ENCODE results near the gene FBXO21.
A peak's percentile ranks its signal among the peaks of the same experiment; 100 is the strongest.
"Not testable (repeated sequence)": the region's sequence is repeated elsewhere in the genome, so short reads cannot be mapped to it uniquely, and the experiment has no call there.

FBXO21 gene

GRCh38 chr12:117190210-117190781 lies at the start of gene FBXO21:
TSS of gene FBXO21 (minus strand) at chr12:117190470. CDS start at chr12:117190456, 14 bp downstream.
- DNase-seq = peak; percentile 88 to 91

GRCh38 chr12:117236456-117237001 lies 46.3 kb upstream of the FBXO21 start:
- peak; percentile 25 to 68 for DNase-seq

GRCh38 chr12:117235261-117235660 lies 45.0 kb upstream of the FBXO21 start:
- DNase-seq = no peak

- no peak for DNase-seq
These were observed 44.2 kb upstream of the FBXO21 start for GRCh38 chr12:117234441-117234840.

GRCh38 chr12:117231750-117232149 lies 41.5 kb upstream of the FBXO21 start:
- no peak for DNase-seq

GRCh38 chr12:117228239-117228638 lies 38.0 kb upstream of the FBXO21 start:
- DNase-seq = no peak

GRCh38 chr12:117227000-117227653 lies 36.9 kb upstream of the FBXO21 start:
- no peak for DNase-seq

GRCh38 chr12:117226505-117226904 lies 36.2 kb upstream of the FBXO21 start:
- DNase-seq = no peak

GRCh38 chr12:117225179-117225578 lies 34.9 kb upstream of the FBXO21 start:
- DNase-seq = no peak

GRCh38 chr12:117220947-117221346 lies 30.7 kb upstream of the FBXO21 start:
- DNase-seq = not testable (repeated sequence)

GRCh38 chr12:117218149-117218548 lies 27.9 kb upstream of the FBXO21 start:
- DNase-seq = no peak

- DNase-seq = no peak
These were observed 26.4 kb upstream of the FBXO21 start for GRCh38 chr12:117216686-117217085.

- DNase-seq = no peak
These were observed 24.5 kb upstream of the FBXO21 start for GRCh38 chr12:117214797-117215196.

- DNase-seq = no peak
These were observed 23.1 kb upstream of the FBXO21 start for GRCh38 chr12:117213295-117213808.

GRCh38 chr12:117212563-117213190 lies 22.4 kb upstream of the FBXO21 start:
- peak; percentile 60 to 69 for DNase-seq

- no peak for DNase-seq
These were observed 20.1 kb upstream of the FBXO21 start for GRCh38 chr12:117210266-117210918.

GRCh38 chr12:117209626-117210025 lies 19.4 kb upstream of the FBXO21 start:
- no peak for DNase-seq

- no peak for DNase-seq
These were observed 18.7 kb upstream of the FBXO21 start for GRCh38 chr12:117208811-117209455.

- DNase-seq = no peak
These were observed 17.9 kb upstream of the FBXO21 start for GRCh38 chr12:117208206-117208605.

- DNase-seq = no peak
These were observed 17.4 kb upstream of the FBXO21 start for GRCh38 chr12:117207675-117208074.

- no peak for DNase-seq
These were observed 12.3 kb upstream of the FBXO21 start for GRCh38 chr12:117202556-117202955.

GRCh38 chr12:117202033-117202432 lies 11.8 kb upstream of the FBXO21 start:
- no peak for DNase-seq

All from hippocampal formation (tissue), 2 donors.